Astrocyte (in vitro differentiated cells and primary cell): ENCODE measurements around the gene LRRC26. TPM values are rescaled to one million over a fixed set of nuclear protein-coding genes. Genes with fewer than 3 reads are reported as not detected.

Experiments
- DNase-seq: peaks from one replicate; pipeline ENCODE4 v3.0.0-alpha.2; 2010; ENCODE audit warnings: low read depth
- FAIRE-seq: peaks from 2 replicates; lab custom pipeline; 2011; peaks lifted over from hg19 to GRCh38; lab: Jason Lieb, UNC
- H2AFZ ChIP-seq: 2 replicates; pipeline ENCODE4 v1.6.0; 2012; ENCODE audit warnings: low read depth, low read length, inconsistent platforms
- H3K27ac ChIP-seq: 2 replicates; pipeline ENCODE4 v1.5.1; 2011; ENCODE audit warnings: low read depth, low read length, inconsistent platforms
- H3K27me3 ChIP-seq: 2 replicates; pipeline ENCODE4 v1.6.0; 2011; ENCODE audit warnings: low read length, inconsistent platforms; ENCODE audit not compliant: insufficient read depth
- H3K36me3 ChIP-seq: 2 replicates; pipeline ENCODE4 v1.5.1; 2011; ENCODE audit warnings: low read length, inconsistent platforms; ENCODE audit not compliant: insufficient read depth
- H3K4me1 ChIP-seq: 2 replicates; pipeline ENCODE4 v1.5.1; 2011; ENCODE audit warnings: low read length, inconsistent platforms; ENCODE audit not compliant: insufficient read depth
- H3K4me2 ChIP-seq: 2 replicates; pipeline ENCODE4 v1.6.0; 2012; ENCODE audit warnings: low read length, inconsistent platforms
- H3K4me3 ChIP-seq: 2 replicates; pipeline ENCODE4 v1.5.1; 2011; ENCODE audit warnings: low read depth, mild to moderate bottlenecking, low read length, inconsistent platforms; ENCODE audit not compliant: insufficient read depth
- H3K79me2 ChIP-seq: 2 replicates; pipeline ENCODE4 v1.6.0; 2012; ENCODE audit warnings: mild to moderate bottlenecking, low read length, inconsistent platforms; ENCODE audit not compliant: insufficient read depth
- H3K9ac ChIP-seq: 2 replicates; pipeline ENCODE4 v1.6.0; 2012; ENCODE audit warnings: mild to moderate bottlenecking, low read length, inconsistent platforms
- H3K9me3 ChIP-seq: 2 replicates; pipeline ENCODE4 v1.5.1; 2012; ENCODE audit warnings: low read depth, mild to moderate bottlenecking, low read length, inconsistent platforms; ENCODE audit not compliant: insufficient read depth
- H4K20me1 ChIP-seq: 2 replicates; pipeline ENCODE4 v1.6.0; 2012; ENCODE audit warnings: low read length, inconsistent platforms; ENCODE audit not compliant: insufficient read depth
- H3K27ac Mint-ChIP-seq: one replicate; pipeline ENCODE4 v1.8.0; 2021; ENCODE audit warnings: mild to moderate bottlenecking, mixed read lengths; ENCODE audit not compliant: unreplicated experiment
- H3K27me3 Mint-ChIP-seq: one replicate; pipeline ENCODE4 v1.8.0; 2021; ENCODE audit warnings: low read depth, mixed read lengths; ENCODE audit not compliant: unreplicated experiment
- H3K36me3 Mint-ChIP-seq: one replicate; pipeline ENCODE4 v1.8.0; 2021; ENCODE audit warnings: low read depth, mixed read lengths; ENCODE audit not compliant: unreplicated experiment
- H3K4me1 Mint-ChIP-seq: one replicate; pipeline ENCODE4 v1.8.0; 2021; ENCODE audit warnings: low read depth, mixed read lengths; ENCODE audit not compliant: unreplicated experiment
- H3K4me3 Mint-ChIP-seq: one replicate; pipeline ENCODE4 v1.8.0; 2021; ENCODE audit warnings: mild to moderate bottlenecking, moderate library complexity, mixed read lengths; ENCODE audit not compliant: unreplicated experiment
- H3K9me3 Mint-ChIP-seq: one replicate; pipeline ENCODE4 v1.8.0; 2021; ENCODE audit warnings: mild to moderate bottlenecking, mixed read lengths; ENCODE audit not compliant: unreplicated experiment
- CTCF ChIP-seq: IDR thresholded peaks from 2 replicates; pipeline ENCODE4 v1.5.1; 2011; ENCODE audit warnings: low read depth, mild to moderate bottlenecking, inconsistent platforms, low read length, moderate library complexity; ENCODE audit not compliant: insufficient read depth
- EZH2 ChIP-seq: IDR thresholded peaks from 2 replicates; pipeline ENCODE4 v1.6.1; 2012; ENCODE audit warnings: mild to moderate bottlenecking, low read length, inconsistent platforms; ENCODE audit not compliant: insufficient read depth
- total RNA-seq: library from RNA; stranded (reverse); gene quantifications from 2 replicates; pipeline ENCODE4 v1.2.1, GENCODE V29; 2021

The LRRC26 gene
- total RNA-seq, 1 donor from 2014 or later, result not detected

- H2AFZ ChIP-seq, result no peak overlapping the region
- H4K20me1 ChIP-seq, result peaks cover under 1% of the 10 kb centered on the region
- H3K4me1 Mint-ChIP-seq, result no peaks in the 10 kb centered on the region
- no peaks in the 10 kb centered on the region for H3K36me3 ChIP-seq
- no peaks in the 10 kb centered on the region for H3K4me1 ChIP-seq
- no peak overlapping the region for H3K4me3 ChIP-seq
- H3K36me3 Mint-ChIP-seq, result no peaks in the 10 kb centered on the region
- H3K79me2 ChIP-seq, result no peaks in the 10 kb centered on the region
- peaks cover 31% of the 10 kb centered on the region for H3K27me3 ChIP-seq
- H3K27me3 Mint-ChIP-seq, result peaks cover 22% of the 10 kb centered on the region
- TF ChIP-seq CTCF (no peak), EZH2 (no peak)
- DNase-seq (no peak), FAIRE-seq (no peak)
- H3K9me3 ChIP-seq, result no peaks in the 10 kb centered on the region
- H3K4me3 Mint-ChIP-seq, result no peak overlapping the region
- no peak overlapping the region for H3K4me2 ChIP-seq
- no peaks in the 10 kb centered on the region for H3K9me3 Mint-ChIP-seq
- H3K27ac Mint-ChIP-seq, result no peak overlapping the region
- no peak overlapping the region for H3K27ac ChIP-seq
- no peak overlapping the region for H3K9ac ChIP-seq
These were observed 766 bp upstream of the LRRC26 start for GRCh38 chr9:137170486-137171148.

- H2AFZ ChIP-seq, result no peak overlapping the region
- Mint-ChIP-seq H3K4me3 (no peak overlapping the region), H3K27ac (no peak overlapping the region), H3K36me3 (no peaks in the 10 kb centered on the region), H3K27me3 (peaks cover 32% of the 10 kb centered on the region), H3K4me1 (no peaks in the 10 kb centered on the region), H3K9me3 (no peaks in the 10 kb centered on the region)
- H3K9ac ChIP-seq, result no peak overlapping the region
- no peak overlapping the region for H3K27ac ChIP-seq
- H4K20me1 ChIP-seq, result no peaks in the 10 kb centered on the region
- no peaks in the 10 kb centered on the region for H3K4me1 ChIP-seq
- peaks cover 35% of the 10 kb centered on the region for H3K27me3 ChIP-seq
- no peaks in the 10 kb centered on the region for H3K36me3 ChIP-seq
- DNase-seq (peak; percentile 12), FAIRE-seq (no peak)
- peak; percentile 82 for TF ChIP-seq EZH2
- no peak for TF ChIP-seq CTCF
- H3K9me3 ChIP-seq, result no peaks in the 10 kb centered on the region
- no peak overlapping the region for H3K4me3 ChIP-seq
- H3K4me2 ChIP-seq, result peak overlapping the region; percentile 65
- H3K79me2 ChIP-seq, result no peaks in the 10 kb centered on the region
These were observed 671 bp downstream of the LRRC26 start for GRCh38 chr9:137168904-137169856.
